Chondrocyte (in vitro differentiated cells): ENCODE measurements around the gene DYNLL2. TPM values are rescaled to one million over a fixed set of nuclear protein-coding genes. Genes with fewer than 3 reads are reported as not detected.
"Not testable (repeated sequence)": the region's sequence is repeated elsewhere in the genome, so short reads cannot be mapped to it uniquely, and the experiment has no call there.

Experiments
- DNase-seq: peaks from one replicate; pipeline ENCODE4 v3.0.0; 2021; ENCODE audit warnings: mixed read lengths, low spot score
- H3K27ac Mint-ChIP-seq: one replicate; pipeline ENCODE4 v1.8.0; 2021; ENCODE audit warnings: mild to moderate bottlenecking, moderate library complexity, mixed read lengths; ENCODE audit not compliant: unreplicated experiment
- H3K27me3 Mint-ChIP-seq: 2 replicates; pipeline ENCODE4 v1.8.0; 2021; ENCODE audit warnings: low read depth, mixed read lengths
- H3K36me3 Mint-ChIP-seq: 2 replicates; pipeline ENCODE4 v1.8.0; 2021; ENCODE audit warnings: low read depth, mixed read lengths
- H3K4me1 Mint-ChIP-seq: 2 replicates; pipeline ENCODE4 v1.8.0; 2021; ENCODE audit warnings: low read depth, mild to moderate bottlenecking, mixed read lengths
- H3K4me3 Mint-ChIP-seq: one replicate; pipeline ENCODE4 v1.8.0; 2021; ENCODE audit warnings: mild to moderate bottlenecking, moderate library complexity, mixed read lengths; ENCODE audit not compliant: unreplicated experiment
- H3K9me3 Mint-ChIP-seq: 2 replicates; pipeline ENCODE4 v1.8.0; 2021; ENCODE audit warnings: low read depth, mixed read lengths
- CTCF ChIP-seq: fragments of 200-600 bp; sonication (generic); IDR thresholded peaks from 2 replicates; pipeline ENCODE4 v1.5.0; 2021; ENCODE audit warnings: antibody characterized with exemption, mild to moderate bottlenecking, moderate library complexity
- total RNA-seq: library from RNA; stranded (reverse); gene quantifications from 3 replicates; pipeline ENCODE4 v1.2.1, GENCODE V29; 2021

The DYNLL2 gene
- total RNA-seq, 1 donor from 2014 or later: 15.7 TPM

- H3K4me3 Mint-ChIP-seq: no peak overlapping the region
- H3K36me3 Mint-ChIP-seq: no peaks in the 10 kb centered on the region
- no peak for TF ChIP-seq CTCF
- peaks cover 50% of the 10 kb centered on the region for H3K27me3 Mint-ChIP-seq
- no peaks in the 10 kb centered on the region for H3K4me1 Mint-ChIP-seq
- no peaks in the 10 kb centered on the region for H3K9me3 Mint-ChIP-seq
- H3K27ac Mint-ChIP-seq: no peak overlapping the region
- DNase-seq: no peak
Measured at GRCh38 chr17:58117382-58117781, 34.2 kb downstream of the DYNLL2 start.

- TF ChIP-seq CTCF: no peak
- no peak for DNase-seq
- H3K27ac Mint-ChIP-seq: no peak overlapping the region
- no peaks in the 10 kb centered on the region for H3K9me3 Mint-ChIP-seq
- no peaks in the 10 kb centered on the region for H3K36me3 Mint-ChIP-seq
- no peak overlapping the region for H3K4me3 Mint-ChIP-seq
- H3K27me3 Mint-ChIP-seq: peaks cover 46% of the 10 kb centered on the region
- H3K4me1 Mint-ChIP-seq: no peaks in the 10 kb centered on the region
Measured at GRCh38 chr17:58119491-58119890, 36.3 kb downstream of the DYNLL2 start.

GRCh38 chr17:58120195-58120822 lies 37.1 kb downstream of the DYNLL2 start:
- Mint-ChIP-seq H3K36me3 (no peaks in the 10 kb centered on the region), H3K4me1 (no peaks in the 10 kb centered on the region), H3K27me3 (peaks cover 42% of the 10 kb centered on the region), H3K4me3 (no peak overlapping the region), H3K9me3 (no peaks in the 10 kb centered on the region), H3K27ac (no peak overlapping the region)
- no peak for DNase-seq
- TF ChIP-seq CTCF: no peak

- no peak for DNase-seq
- Mint-ChIP-seq H3K4me3 (no peak overlapping the region), H3K27me3 (peaks cover 40% of the 10 kb centered on the region), H3K9me3 (no peaks in the 10 kb centered on the region), H3K27ac (no peak overlapping the region), H3K36me3 (no peaks in the 10 kb centered on the region), H3K4me1 (no peaks in the 10 kb centered on the region)
- TF ChIP-seq CTCF: peak; percentile 62
Measured at GRCh38 chr17:58121925-58122324, 38.7 kb downstream of the DYNLL2 start.

GRCh38 chr17:58127846-58128245 lies 44.6 kb downstream of the DYNLL2 start:
- Mint-ChIP-seq H3K9me3 (no peaks in the 10 kb centered on the region), H3K27me3 (peaks cover 46% of the 10 kb centered on the region), H3K36me3 (no peaks in the 10 kb centered on the region), H3K4me1 (no peaks in the 10 kb centered on the region), H3K4me3 (no peak overlapping the region), H3K27ac (no peak overlapping the region)
- no peak for TF ChIP-seq CTCF
- DNase-seq: no peak

- H3K4me3 Mint-ChIP-seq, H3K27ac Mint-ChIP-seq, DNase-seq, H3K36me3 Mint-ChIP-seq, H3K9me3 Mint-ChIP-seq, H3K4me1 Mint-ChIP-seq: not testable (repeated sequence)
- peaks cover 62% of the 10 kb centered on the region for H3K27me3 Mint-ChIP-seq
Measured at GRCh38 chr17:58132697-58133096, 49.5 kb downstream of the DYNLL2 start.
